GM18907 (cell line): ENCODE results near the gene LCE3D.
"Not testable (repeated sequence)": the region's sequence is repeated elsewhere in the genome, so short reads cannot be mapped to it uniquely, and the experiment has no call there.

Source experiments
- ATAC-seq: cut with Tn5 transposase; IDR thresholded peaks from one replicate; pipeline ENCODE4 v1.9.1; 2021; ENCODE audit warnings: mild to moderate bottlenecking, moderate library complexity; ENCODE audit not compliant: unreplicated experiment

Gene LCE3D

GRCh38 chr1:152580433-152580832 is at the start of gene LCE3D:
Gene LCE3D (minus strand): TSS chr1:152580516. CDS start chr1:152579936, 580 bp downstream.
- ATAC-seq: no peak

GRCh38 chr1:152626744-152627143 is 46.4 kb upstream of the LCE3D start:
- ATAC-seq: no peak

GRCh38 chr1:152623203-152623844 is 43.0 kb upstream of the LCE3D start:
- ATAC-seq: no peak

- no peak for ATAC-seq
Measured at GRCh38 chr1:152622803-152623202, 42.5 kb upstream of the LCE3D start, which contains the start of gene LCE3A. Gene LCE3A (minus strand): TSS chr1:152623103. CDS start chr1:152623103, 0 bp downstream.

- ATAC-seq: no peak
Measured at GRCh38 chr1:152621993-152622392, 41.7 kb upstream of the LCE3D start.

- no peak for ATAC-seq
Measured at GRCh38 chr1:152613511-152613910, 33.2 kb upstream of the LCE3D start, which contains the start of gene LCE3B. Gene LCE3B (plus strand): TSS chr1:152613811. CDS start chr1:152613811, 0 bp downstream.

- no peak for ATAC-seq
Measured at GRCh38 chr1:152599934-152600333, 19.6 kb upstream of the LCE3D start, which contains the start of gene LCE3C. Gene LCE3C (plus strand): TSS chr1:152600234. CDS start chr1:152600732, 498 bp downstream.

- no peak for ATAC-seq
Measured at GRCh38 chr1:152596986-152597385, 16.7 kb upstream of the LCE3D start.

GRCh38 chr1:152585586-152585985 is 5.3 kb upstream of the LCE3D start:
- ATAC-seq: no peak

GRCh38 chr1:152582647-152583046 is 2.3 kb upstream of the LCE3D start:
- ATAC-seq: no peak

GRCh38 chr1:152579526-152579925 is 790 bp downstream of the LCE3D start:
- ATAC-seq: not testable (repeated sequence)

GRCh38 chr1:152577168-152577567 is 3.1 kb downstream of the LCE3D start:
- ATAC-seq: no peak

- no peak for ATAC-seq
Measured at GRCh38 chr1:152566681-152567080, 13.6 kb downstream of the LCE3D start, which contains the start of gene LCE3E. Gene LCE3E (minus strand): TSS chr1:152566780. CDS start chr1:152566208, 572 bp downstream.

- no peak for ATAC-seq
Measured at GRCh38 chr1:152565535-152566215, 14.6 kb downstream of the LCE3D start.

GRCh38 chr1:152565115-152565514 is 15.2 kb downstream of the LCE3D start:
- no peak for ATAC-seq

- ATAC-seq: not testable (repeated sequence)
Measured at GRCh38 chr1:152548358-152548757, 32.0 kb downstream of the LCE3D start.

- ATAC-seq: no peak
Measured at GRCh38 chr1:152546704-152547103, 33.6 kb downstream of the LCE3D start.

- no peak for ATAC-seq
Measured at GRCh38 chr1:152543820-152544219, 36.5 kb downstream of the LCE3D start.

- ATAC-seq: no peak
Measured at GRCh38 chr1:152539901-152540300, 40.4 kb downstream of the LCE3D start.

GRCh38 chr1:152537496-152537895 is 42.8 kb downstream of the LCE3D start:
- no peak for ATAC-seq

- no peak for ATAC-seq
Measured at GRCh38 chr1:152535774-152536173, 44.5 kb downstream of the LCE3D start.

GRCh38 chr1:152533327-152533938 is 46.9 kb downstream of the LCE3D start:
- no peak for ATAC-seq
